ENCODE data around the gene TRIM65. TPM values are rescaled to one million over a fixed set of nuclear protein-coding genes. Genes with fewer than 3 reads are reported as not detected.

Gene TRIM65
- total and polyA plus RNA-seq, 2 of the 13 experiments (the other 11 are each of a cell fraction or from before 2014, with no cell fraction given), result 10.3 to 22.4 TPM

DNA sequence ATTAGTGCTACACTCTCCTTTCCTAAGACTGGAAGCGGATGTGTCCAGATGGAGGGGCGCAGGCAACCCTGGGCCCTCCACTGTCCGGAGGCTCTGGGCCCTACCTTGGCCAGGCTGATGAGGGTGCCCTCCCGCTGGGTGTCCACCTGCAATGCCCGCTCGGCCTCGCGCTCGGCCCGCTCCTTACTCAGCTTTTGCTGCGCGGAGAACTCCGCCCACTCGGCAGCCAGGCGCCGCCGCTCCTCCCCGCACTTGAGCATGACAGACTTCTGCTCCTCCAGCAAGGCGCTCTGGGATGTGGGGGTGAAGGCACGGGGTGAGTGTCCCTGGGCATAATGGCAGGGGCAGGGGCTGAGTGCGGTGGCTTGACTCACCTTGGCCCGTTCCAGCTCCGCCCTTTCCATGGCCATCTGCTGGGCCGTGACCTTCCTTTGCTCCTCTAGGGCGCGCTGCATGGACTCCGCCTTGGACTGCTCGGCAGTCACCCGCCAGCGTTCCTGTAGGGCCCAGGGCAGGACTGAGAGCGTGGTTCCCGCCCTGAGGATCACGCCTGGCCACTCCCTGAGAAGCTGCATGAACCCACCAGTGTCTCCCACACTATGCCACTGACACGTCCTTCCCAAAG is 18.0 kb upstream of the TRIM65 start (continued):
- TF ChIP-seq, protein P1, sequence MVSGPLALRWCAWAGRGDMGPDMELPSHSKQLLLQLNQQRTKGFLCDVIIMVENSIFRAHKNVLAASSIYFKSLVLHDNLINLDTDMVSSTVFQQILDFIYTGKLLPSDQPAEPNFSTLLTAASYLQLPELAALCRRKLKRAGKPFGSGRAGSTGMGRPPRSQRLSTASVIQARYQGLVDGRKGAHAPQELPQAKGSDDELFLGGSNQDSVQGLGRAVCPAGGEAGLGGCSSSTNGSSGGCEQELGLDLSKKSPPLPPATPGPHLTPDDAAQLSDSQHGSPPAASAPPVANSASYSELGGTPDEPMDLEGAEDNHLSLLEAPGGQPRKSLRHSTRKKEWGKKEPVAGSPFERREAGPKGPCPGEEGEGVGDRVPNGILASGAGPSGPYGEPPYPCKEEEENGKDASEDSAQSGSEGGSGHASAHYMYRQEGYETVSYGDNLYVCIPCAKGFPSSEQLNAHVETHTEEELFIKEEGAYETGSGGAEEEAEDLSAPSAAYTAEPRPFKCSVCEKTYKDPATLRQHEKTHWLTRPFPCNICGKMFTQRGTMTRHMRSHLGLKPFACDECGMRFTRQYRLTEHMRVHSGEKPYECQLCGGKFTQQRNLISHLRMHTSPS (CRISPR knock-in tag; IDR thresholded peaks at IDR 0.05; ENCODE audit: low read depth), result 0 out of 2 replicates have a peak, but pooled peaks have one; percentile 21
- TF ChIP-seq ZNF678 (CRISPR knock-in tag; IDR thresholded peaks at IDR 0.05) (no peak), MNT (IDR thresholded peaks at IDR 0.05) (no peak), ZFP36L2 (CRISPR knock-in tag; IDR thresholded peaks at IDR 0.05) (no peak), TERF1 (CRISPR knock-in tag; IDR thresholded peaks at IDR 0.05) (no peak), ZBTB33 (CRISPR knock-in tag; IDR thresholded peaks at IDR 0.05) (peak; percentile 91), RXRB (CRISPR knock-in tag; IDR thresholded peaks at IDR 0.05; ENCODE audit: borderline replicate concordance) (0 out of 2 replicates have a peak, but pooled peaks have one; percentile 13), ZNF609 (CRISPR knock-in tag; IDR thresholded peaks at IDR 0.05; ENCODE audit: borderline replicate concordance) (no peak), ARHGAP35 (CRISPR knock-in tag; IDR thresholded peaks at IDR 0.05; ENCODE audit: borderline replicate concordance) (no peak), ESRRA (CRISPR knock-in tag; IDR thresholded peaks at IDR 0.05; ENCODE audit: low read depth) (peak; percentile 50; the same call in 1 of the 2 replicates), ZNF34 (CRISPR knock-in tag; IDR thresholded peaks at IDR 0.05; ENCODE audit: borderline replicate concordance) (no peak)
- TF ChIP-seq, protein P2, sequence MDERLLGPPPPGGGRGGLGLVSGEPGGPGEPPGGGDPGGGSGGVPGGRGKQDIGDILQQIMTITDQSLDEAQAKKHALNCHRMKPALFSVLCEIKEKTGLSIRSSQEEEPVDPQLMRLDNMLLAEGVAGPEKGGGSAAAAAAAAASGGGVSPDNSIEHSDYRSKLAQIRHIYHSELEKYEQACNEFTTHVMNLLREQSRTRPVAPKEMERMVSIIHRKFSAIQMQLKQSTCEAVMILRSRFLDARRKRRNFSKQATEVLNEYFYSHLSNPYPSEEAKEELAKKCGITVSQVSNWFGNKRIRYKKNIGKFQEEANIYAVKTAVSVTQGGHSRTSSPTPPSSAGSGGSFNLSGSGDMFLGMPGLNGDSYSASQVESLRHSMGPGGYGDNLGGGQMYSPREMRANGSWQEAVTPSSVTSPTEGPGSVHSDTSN (CRISPR knock-in tag; IDR thresholded peaks at IDR 0.05), result no peak
- TF ChIP-seq, protein P3, sequence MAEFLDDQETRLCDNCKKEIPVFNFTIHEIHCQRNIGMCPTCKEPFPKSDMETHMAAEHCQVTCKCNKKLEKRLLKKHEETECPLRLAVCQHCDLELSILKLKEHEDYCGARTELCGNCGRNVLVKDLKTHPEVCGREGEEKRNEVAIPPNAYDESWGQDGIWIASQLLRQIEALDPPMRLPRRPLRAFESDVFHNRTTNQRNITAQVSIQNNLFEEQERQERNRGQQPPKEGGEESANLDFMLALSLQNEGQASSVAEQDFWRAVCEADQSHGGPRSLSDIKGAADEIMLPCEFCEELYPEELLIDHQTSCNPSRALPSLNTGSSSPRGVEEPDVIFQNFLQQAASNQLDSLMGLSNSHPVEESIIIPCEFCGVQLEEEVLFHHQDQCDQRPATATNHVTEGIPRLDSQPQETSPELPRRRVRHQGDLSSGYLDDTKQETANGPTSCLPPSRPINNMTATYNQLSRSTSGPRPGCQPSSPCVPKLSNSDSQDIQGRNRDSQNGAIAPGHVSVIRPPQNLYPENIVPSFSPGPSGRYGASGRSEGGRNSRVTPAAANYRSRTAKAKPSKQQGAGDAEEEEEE (CRISPR knock-in tag; IDR thresholded peaks at IDR 0.05; ENCODE audit: borderline replicate concordance), result no peak

Data from HepG2 (cell line).